OCI-LY7 (cell line): Measurements from ENCODE around the gene FRZB. TPM values are rescaled to one million over a fixed set of nuclear protein-coding genes. Genes with fewer than 3 reads are reported as not detected.

Source experiments
- BruUV-seq: library from RNA; stranded (reverse); fragments of 400-500 nt; replicated peaks from 2 replicates; lab custom pipeline; 2021; lab: Mats Ljungman, UMichigan
- CTCF ChIA-PET: fragments of 300-600 bp; sonication (Branson Sonifier 250); formaldehyde crosslinking; loops from one replicate; lab custom pipeline; 2022; ENCODE audit warnings: antibody characterized with exemption; ENCODE audit not compliant: unreplicated experiment; lab: Charles Lee
- POLR2A ChIA-PET: fragments of 300-600 bp; sonication (Branson Sonifier 250); formaldehyde crosslinking; loops from one replicate; lab custom pipeline; 2022; ENCODE audit warnings: antibody characterized with exemption; lab: Charles Lee
- DNase-seq: peaks from one replicate; pipeline ENCODE4 v3.0.0-alpha.2; 2015; ENCODE audit warnings: low spot score
- H2AFZ ChIP-seq: fragments of 200-600 bp; sonication (generic), shearing (Covaris generic); 2 replicates; pipeline ENCODE4 v1.6.1; 2014; ENCODE audit warnings: mild to moderate bottlenecking, antibody characterized with exemption, low read length, moderate library complexity
- H3K27ac ChIP-seq: fragments of 200-600 bp; sonication (generic); 2 replicates; pipeline ENCODE4 v1.5.1; 2014; ENCODE audit warnings: mixed run types, low read depth, mild to moderate bottlenecking, moderate library complexity, low read length, inconsistent platforms; ENCODE audit not compliant: poor library complexity, severe bottlenecking
- H3K36me3 ChIP-seq: fragments of 200-600 bp; sonication (generic); 2 replicates; pipeline ENCODE4 v1.6.1; 2014; ENCODE audit warnings: mild to moderate bottlenecking, antibody characterized with exemption, low read length, moderate library complexity, mixed read lengths; ENCODE audit not compliant: insufficient read depth
- H3K4me1 ChIP-seq: fragments of 200-600 bp; sonication (generic); 2 replicates; pipeline ENCODE4 v1.5.1; 2014; ENCODE audit warnings: mild to moderate bottlenecking, low read length; ENCODE audit not compliant: insufficient read depth, poor library complexity, severe bottlenecking
- H3K4me2 ChIP-seq: fragments of 200-600 bp; sonication (generic); 2 replicates; pipeline ENCODE4 v1.6.1; 2014; ENCODE audit warnings: mild to moderate bottlenecking, low read length
- H3K4me3 ChIP-seq: fragments of 200-600 bp; sonication (generic); 2 replicates; pipeline ENCODE4 v1.5.1; 2014; ENCODE audit warnings: mild to moderate bottlenecking, low read depth, low read length; ENCODE audit not compliant: poor library complexity, severe bottlenecking
- H3K79me2 ChIP-seq: fragments of 200-600 bp; sonication (generic); 2 replicates; pipeline ENCODE4 v1.6.1; 2016; ENCODE audit warnings: low read depth, mild to moderate bottlenecking, low read length, moderate library complexity, mixed read lengths; ENCODE audit not compliant: insufficient read depth
- H3K9me2 ChIP-seq: fragments of 200-600 bp; sonication (generic); 2 replicates; pipeline ENCODE4 v1.6.1; 2016; ENCODE audit warnings: mild to moderate bottlenecking, low read length, mixed read lengths; ENCODE audit not compliant: insufficient read depth
- H3K9me3 ChIP-seq: fragments of 200-600 bp; sonication (generic); 2 replicates; pipeline ENCODE4 v1.6.1; 2014; ENCODE audit warnings: mild to moderate bottlenecking, mixed run types, low read length, mixed read lengths
- H4K20me1 ChIP-seq: fragments of 200-600 bp; sonication (generic); 2 replicates; pipeline ENCODE4 v1.6.1; 2014; ENCODE audit warnings: mild to moderate bottlenecking, antibody characterized with exemption, low read length, moderate library complexity, mixed read lengths; ENCODE audit not compliant: insufficient read depth
- CTCF ChIP-seq: fragments of 200-600 bp; sonication (generic); conservative IDR thresholded peaks from 2 replicates; pipeline ENCODE4 v1.5.1; 2014; ENCODE audit warnings: mild to moderate bottlenecking, antibody characterized with exemption, low read length, moderate library complexity, mixed read lengths
- EZH2phosphoT487 ChIP-seq: fragments of 200-600 bp; sonication (generic); IDR thresholded peaks from 2 replicates; pipeline ENCODE4 v1.6.1; 2018; ENCODE audit warnings: low read depth, borderline replicate concordance, mild to moderate bottlenecking, mixed run types, antibody characterized with exemption, low read length, moderate library complexity, mixed read lengths
- intact Hi-C: fragments of 100-400 bp; cut with micrococcal nuclease; formaldehyde crosslinking; loops from one replicate; pipeline ENCODE4 v1.10.0; 2022; ENCODE audit not compliant: unreplicated experiment
- total RNA-seq, 2 experiments: library from RNA; depleted of rRNA in 1 of 2; stranded (reverse); fragments of >200 nt in 1 of 2; shearing (Covaris generic) in 1 of 2; gene quantifications; 2 replicates each; pipeline ENCODE4 v1.2.3, GENCODE V29; 2014 to 2022

Gene FRZB
- total RNA-seq, 2 experiments from 2014 or later: not detected

- Histone ChIP-seq H3K9me3 (no peaks in the 10 kb centered on the region), H3K4me1 (no peaks in the 10 kb centered on the region), H4K20me1 (no peaks in the 10 kb centered on the region), H2AFZ (peak overlapping the region; percentile 18; the same call in 1 of the 2 replicates), H3K36me3 (no peaks in the 10 kb centered on the region), H3K27ac (no peak overlapping the region), H3K79me2 (no peaks in the 10 kb centered on the region), H3K4me2 (no peak overlapping the region), H3K4me3 (no peak overlapping the region), H3K9me2 (no peaks in the 10 kb centered on the region)
- DNase-seq: no peak
- BruUV-seq: no TSS peak
- TF ChIP-seq CTCF (no peak), EZH2phosphoT487 (no peak)
- ChIA-PET CTCF (no interaction called here), POLR2A (interaction anchor here (0.6 to 1.9 kb wide), 6 partner anchors 11 to 299 kb away, joined by 3 to 7 read pairs (median 3); no protein-coding TSS in a partner anchor)
- intact Hi-C loops: no loop called here
These were observed 47.5 kb downstream of the FRZB start for GRCh38 chr2:182818925-182819324.

- Histone ChIP-seq H2AFZ (peak overlapping the region; percentile 18; the same call in 1 of the 2 replicates), H3K4me2 (no peak overlapping the region), H3K9me3 (no peaks in the 10 kb centered on the region), H3K36me3 (no peaks in the 10 kb centered on the region), H3K4me1 (no peaks in the 10 kb centered on the region), H3K4me3 (no peak overlapping the region), H4K20me1 (no peaks in the 10 kb centered on the region), H3K27ac (no peak overlapping the region), H3K79me2 (no peaks in the 10 kb centered on the region), H3K9me2 (no peaks in the 10 kb centered on the region)
- no peak for DNase-seq
- TF ChIP-seq EZH2phosphoT487 (no peak), CTCF (no peak)
- intact Hi-C loops: no loop called here
- ChIA-PET CTCF (no interaction called here), POLR2A (interaction anchor here (0.7 to 1.9 kb wide), 4 partner anchors 8 to 16 kb away, joined by 3 to 7 read pairs (median 3); no protein-coding TSS in a partner anchor)
- no TSS peak for BruUV-seq
These were observed 47.9 kb downstream of the FRZB start for GRCh38 chr2:182818501-182818900.

- Histone ChIP-seq H3K4me3 (no peak overlapping the region), H2AFZ (no peak overlapping the region), H4K20me1 (no peaks in the 10 kb centered on the region), H3K9me3 (no peaks in the 10 kb centered on the region), H3K79me2 (no peaks in the 10 kb centered on the region), H3K9me2 (no peaks in the 10 kb centered on the region), H3K27ac (no peak overlapping the region), H3K36me3 (no peaks in the 10 kb centered on the region), H3K4me1 (no peaks in the 10 kb centered on the region), H3K4me2 (no peak overlapping the region)
- intact Hi-C loops: no loop called here
- no TSS peak for BruUV-seq
- DNase-seq: no peak
- CTCF ChIA-PET: no interaction called here
- TF ChIP-seq CTCF (no peak), EZH2phosphoT487 (no peak)
- POLR2A ChIA-PET: interaction anchor here (0.5 to 1.9 kb wide), 4 partner anchors 13 to 25 kb away, joined by 3 to 7 read pairs (median 4); no protein-coding TSS in a partner anchor
These were observed 48.9 kb downstream of the FRZB start for GRCh38 chr2:182817558-182817957.
